GM21367 (cell line): ENCODE measurements around the gene RHOV.

Experiments used
- ATAC-seq: cut with Tn5 transposase; IDR thresholded peaks from one replicate; pipeline ENCODE4 v1.9.1; 2021; ENCODE audit not compliant: unreplicated experiment

RHOV gene

DNA sequence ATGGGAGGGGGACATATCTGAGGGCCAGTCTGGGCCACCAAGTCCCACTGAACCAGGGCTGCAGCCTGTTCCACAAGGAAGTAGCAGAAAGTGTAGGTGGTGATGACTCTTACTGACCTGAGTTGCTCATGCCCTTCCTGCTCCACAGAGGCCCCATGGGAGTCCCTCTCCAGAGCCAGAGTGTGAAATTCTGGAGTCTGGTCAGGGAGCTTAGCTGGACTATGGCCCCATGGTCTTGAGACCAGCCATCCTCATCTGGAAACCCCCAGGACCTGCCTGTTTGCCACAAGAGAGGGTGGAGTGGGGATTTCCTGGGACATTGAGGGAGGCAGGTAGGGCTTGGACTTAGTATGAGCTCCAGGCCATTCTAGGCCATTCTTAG is 27.2 kb downstream of the RHOV start:
- ATAC-seq = no peak

DNA sequence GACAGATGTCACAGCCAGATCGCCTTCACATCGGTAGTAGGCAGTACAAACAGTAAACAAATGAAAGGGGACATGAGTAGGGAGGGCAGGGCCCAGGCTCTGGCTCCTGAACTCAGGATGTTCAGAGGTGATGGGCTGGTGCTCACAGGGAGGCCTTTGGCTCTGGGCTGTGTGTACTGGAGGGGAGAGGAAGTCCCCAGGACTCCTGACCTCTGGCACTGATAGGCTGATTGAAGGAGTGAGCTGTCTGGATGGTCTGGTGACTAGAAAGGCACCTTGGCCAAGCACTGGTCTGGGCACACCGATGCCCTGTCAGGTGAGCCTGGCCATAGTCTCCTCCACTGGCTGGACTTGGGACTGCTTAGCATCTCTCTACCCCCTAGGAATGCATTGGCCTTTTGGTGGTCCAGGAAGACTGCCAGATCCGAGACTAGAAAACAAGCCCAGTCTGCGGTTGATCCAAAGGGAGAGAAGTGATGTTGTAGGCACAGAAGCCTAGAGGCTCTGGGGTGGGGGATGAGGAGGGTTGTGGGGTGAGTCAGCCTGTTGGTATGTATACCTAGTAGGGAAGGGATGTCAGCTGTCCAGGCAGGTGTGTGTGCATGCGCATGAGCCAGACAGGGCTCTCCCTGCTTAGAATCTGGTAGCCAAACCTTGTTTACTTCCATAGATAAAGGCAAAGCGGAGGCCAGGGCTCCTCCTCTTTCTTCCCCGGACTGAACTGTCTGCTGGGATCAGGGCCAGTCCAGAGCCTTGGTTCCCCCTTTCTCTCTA is 28.3 kb downstream of the RHOV start:
- no peak for ATAC-seq

DNA sequence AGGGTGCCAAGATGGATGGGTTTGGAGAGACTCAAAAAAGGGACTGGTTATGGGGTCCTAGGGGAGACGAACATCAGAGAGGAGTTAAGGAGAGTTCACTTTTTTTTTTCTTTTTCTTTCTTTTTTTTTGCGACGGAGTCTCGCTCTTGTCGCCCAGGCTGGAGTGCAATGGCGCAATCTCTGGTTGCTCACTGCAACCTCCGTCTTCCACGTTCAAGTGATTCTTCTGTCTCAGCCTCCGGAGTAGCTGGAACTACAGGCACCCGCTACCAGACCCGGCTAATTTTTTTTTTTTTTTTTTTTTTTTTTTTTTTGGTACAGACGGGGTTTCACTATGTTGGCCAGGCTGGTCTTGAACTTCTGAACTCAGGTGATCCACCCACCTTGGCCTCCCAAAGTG is 29.0 kb downstream of the RHOV start:
- ATAC-seq = no peak

DNA sequence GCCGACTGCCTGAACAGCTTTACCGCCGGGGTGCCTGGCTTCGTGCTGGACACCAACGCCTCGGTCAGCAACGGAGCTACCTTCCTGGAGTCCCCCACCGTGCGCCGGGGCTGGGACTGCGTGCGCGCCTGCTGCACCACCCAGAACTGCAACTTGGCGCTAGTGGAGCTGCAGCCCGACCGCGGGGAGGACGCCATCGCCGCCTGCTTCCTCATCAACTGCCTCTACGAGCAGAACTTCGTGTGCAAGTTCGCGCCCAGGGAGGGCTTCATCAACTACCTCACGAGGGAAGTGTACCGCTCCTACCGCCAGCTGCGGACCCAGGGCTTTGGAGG is 29.4 kb downstream of the RHOV start:
- ATAC-seq = no peak

DNA sequence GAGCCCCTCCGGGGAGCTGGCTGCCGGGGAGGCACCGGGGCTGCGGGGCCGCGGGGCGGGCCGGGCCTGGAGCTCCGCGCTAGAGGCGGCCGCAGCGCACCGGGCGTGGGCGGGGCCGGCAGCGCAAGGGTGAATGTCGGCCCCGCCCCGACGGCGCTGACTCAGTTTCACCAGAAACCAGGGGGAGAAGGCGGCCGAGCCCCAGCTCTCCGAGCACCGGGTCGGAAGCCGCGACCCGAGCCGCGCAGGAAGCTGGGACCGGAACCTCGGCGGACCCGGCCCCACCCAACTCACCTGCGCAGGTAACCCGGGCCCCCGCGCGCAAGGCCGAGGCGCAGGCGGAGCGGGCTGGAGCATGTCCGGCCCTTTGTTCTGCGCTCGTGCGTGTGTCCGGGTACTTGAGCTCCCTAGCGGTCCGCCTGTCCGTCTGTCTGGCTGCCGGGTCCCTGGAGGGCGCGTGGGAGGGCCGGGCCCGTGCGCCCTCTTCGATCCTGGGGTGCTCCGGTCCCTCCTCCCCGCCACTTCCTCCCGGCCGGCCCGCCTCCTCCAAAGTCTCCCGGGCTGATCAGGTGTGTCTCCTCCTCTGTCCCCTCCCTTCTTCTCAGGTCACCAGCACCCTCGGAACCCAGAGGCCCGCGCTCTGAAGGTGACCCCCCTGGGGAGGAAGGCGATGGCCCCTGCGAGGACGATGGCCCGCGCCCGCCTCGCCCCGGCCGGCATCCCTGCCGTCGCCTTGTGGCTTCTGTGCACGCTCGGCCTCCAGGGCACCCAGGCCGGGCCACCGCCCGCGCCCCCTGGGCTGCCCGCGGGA is 29.9 kb downstream of the RHOV start, which contains the start of gene SPINT1:
SPINT1 (plus strand) TSS at position 164 of the 811 bp plus-strand sequence; CDS start at position 671, 507 bp downstream.
- ATAC-seq = no peak

DNA sequence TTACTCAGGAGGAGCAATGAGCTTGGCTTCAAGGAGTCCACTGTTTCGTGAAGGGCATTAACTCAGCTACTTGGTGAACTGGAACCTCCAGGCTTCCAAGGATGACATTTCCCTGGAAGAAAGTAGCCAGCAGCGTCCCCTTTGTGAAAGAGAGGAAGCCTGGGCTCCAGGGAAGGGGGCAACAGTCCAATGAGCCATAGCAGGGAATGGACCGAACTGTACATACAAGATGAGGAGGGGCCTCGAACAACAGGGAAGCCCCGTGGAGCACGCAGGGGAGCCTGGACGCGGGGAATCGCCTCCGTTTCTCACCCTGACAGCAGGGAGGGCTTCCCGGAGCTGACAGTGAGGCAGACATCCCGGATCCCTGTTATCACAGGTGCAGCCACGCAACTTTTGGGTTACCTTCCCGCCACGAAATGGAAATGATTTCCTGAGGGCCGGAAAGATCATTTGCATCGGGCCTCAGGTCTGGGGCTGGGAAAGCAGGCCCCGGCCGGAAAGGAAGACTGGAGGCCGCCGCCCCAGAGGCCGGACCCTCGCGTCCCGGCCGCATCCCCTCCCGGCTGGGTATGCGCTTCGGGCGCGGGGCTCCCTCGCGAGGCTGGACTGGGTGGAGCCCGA is 30.7 kb downstream of the RHOV start:
- no peak for ATAC-seq

DNA sequence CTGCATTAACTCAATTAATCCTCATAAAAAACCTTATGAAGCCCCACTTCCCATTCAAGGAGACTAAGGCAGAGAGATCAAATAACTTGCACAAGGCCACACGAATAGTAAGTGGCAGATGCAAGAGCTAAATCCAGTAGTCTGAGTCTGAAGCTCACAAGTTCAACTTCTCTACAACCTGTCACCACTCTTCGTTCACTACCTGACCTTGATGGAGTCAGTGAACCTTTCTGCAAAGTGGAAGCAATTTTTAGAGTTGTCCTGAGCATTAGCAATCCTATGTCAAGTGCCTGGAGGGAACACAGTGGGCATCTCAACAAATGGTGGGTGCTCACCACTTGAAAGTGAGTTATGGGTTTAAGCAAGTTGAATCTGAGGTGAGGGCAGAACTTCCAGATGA is 32.3 kb downstream of the RHOV start:
- no peak for ATAC-seq

DNA sequence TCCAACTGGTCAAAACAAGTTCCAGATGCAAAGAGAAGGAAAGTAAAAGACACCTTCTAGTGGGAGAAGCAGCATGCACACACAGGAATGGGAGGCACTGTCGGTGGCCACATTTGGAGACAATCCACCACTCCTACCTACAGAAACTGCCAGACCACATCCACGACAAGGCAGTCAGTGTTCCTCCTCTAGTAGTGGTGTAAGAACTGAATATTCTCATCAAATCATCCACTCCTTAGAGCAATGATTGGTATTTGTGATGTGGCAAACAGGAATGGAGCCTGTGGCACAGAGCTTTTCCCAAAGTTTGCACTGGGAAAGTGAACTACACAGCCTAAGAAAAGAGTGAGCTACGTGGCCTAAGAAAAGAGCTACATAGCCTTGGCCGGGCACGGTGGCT is 35.3 kb downstream of the RHOV start:
- ATAC-seq = no peak

DNA sequence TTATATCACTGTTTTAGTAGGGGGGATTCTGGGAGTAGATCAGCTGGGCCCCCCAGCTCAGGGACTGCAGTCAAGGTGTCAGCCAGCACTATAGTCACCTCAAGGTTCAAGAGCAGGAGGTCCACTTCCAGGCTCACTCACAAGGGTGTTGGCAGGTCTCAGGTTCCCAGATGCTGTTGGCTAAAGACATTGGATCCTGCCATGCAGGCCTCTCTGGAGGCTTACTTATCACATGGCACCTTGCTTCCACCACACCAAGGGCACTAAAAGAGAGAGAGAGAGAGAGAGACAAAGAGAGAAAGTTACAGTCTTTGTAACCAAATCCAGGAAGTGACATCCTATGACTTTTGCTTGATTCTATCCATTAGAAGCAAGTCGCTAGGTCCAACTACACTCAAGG is 38.0 kb downstream of the RHOV start:
- no peak for ATAC-seq

DNA sequence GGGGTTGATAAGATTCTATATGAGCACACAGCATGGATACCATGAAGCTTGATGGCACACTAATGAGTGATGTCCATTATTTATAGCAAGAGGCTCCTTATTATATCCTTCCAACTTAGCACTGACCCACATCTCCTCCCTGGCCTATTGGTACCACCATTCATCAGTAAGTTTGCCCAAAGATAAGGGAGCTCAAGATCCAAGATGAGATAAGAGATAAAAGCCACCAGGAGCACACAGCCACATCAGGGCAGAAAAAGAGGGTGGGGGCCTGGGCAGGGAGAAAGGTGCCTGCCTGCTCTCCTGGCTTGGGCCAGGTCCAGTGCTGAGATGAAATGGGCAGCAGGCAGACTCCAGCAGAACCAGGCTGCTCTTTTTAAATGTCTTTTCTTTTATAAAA is 41.1 kb downstream of the RHOV start:
- ATAC-seq = no peak

DNA sequence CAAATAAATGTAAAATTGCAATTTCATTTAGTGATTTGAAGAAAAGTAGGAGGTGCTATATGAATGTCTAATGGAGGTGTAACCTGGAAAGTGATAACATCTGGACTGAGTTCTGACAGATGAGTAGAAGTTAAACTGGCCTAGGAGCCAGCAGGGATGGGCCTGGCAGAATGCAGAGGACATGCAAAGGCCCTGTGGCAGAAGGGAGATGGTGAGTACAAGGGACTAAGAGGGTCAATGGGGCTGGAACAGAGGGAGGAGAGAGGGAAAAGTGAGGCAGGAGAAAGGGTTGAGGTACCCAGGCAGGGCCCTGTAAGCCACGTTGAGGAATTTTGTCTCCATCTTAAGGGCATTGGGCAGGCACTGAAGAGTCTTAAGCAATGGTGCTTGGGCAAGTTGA is 42.2 kb downstream of the RHOV start:
- ATAC-seq = no peak

DNA sequence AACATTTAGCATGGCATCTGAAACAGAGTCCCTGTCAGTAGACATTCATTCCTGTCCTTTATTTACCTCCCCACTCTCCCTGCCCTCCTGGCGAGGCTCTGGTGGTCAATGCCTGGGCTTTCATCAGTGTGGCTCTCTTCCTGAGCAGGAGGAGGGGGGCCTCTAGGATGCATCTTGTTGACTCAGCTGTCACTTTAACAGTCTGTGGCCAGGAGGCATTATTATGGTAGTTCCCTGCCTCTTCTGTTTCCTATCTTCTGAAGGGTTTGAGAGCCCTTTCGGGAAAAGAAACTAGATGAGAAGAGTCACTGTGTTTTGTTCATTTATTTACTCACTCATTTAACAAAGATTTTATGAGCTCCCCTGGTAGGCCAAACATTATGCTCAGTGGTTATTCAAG is 43.1 kb downstream of the RHOV start:
- no peak for ATAC-seq

DNA sequence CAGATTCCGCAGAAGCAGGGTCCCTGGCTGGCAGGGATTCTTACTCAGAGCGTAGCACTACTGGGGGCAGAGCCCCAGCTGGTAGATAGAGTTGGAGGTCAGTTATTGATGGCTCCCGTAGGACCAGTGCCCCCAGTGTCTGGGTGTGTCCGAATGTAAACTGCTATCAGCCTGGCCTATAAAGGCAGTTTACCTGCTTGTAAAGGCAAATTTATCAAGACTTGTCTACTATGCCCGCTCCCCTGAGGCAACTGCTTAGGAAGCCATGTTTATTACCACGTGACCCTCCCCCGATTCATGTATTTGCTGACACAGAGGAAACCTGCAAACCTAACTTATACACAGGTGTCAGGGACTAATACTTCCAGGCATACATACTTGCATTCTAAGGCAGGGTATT is 44.9 kb downstream of the RHOV start:
- ATAC-seq = no peak

DNA sequence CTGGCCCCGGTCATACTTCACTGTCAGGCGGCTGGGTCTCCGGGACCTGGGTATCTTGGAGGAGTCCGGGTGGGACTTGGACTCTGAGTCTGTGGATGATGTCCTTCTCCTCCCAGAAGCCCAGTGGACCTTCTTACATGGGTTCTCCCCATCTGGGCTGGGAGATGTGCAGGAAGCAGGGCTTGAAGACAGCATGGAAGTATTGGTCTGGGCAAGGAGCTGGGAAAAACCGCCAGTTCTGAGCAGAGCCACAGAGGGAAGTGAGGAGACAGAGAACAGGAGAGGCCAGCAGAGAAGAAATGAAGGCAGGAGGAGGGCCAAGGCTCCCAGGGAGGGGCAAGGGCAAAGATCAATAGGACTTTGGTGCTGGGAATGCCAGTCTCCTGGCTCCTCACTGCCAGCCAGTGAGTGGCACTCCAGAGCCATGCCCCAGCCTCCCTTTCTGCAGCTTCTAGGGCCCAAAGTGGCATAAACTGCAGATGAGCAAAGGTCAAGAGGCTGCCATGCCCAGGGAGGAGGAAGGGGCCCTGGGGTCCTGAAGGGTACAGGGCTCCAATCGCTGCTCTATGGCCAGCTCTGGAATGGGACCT is 45.5 kb downstream of the RHOV start, which contains the start of gene PPP1R14D:
PPP1R14D (minus strand) TSS at position 262 of the 590 bp plus-strand sequence; CDS start at position 195, 67 bp downstream.
- no peak for ATAC-seq

DNA sequence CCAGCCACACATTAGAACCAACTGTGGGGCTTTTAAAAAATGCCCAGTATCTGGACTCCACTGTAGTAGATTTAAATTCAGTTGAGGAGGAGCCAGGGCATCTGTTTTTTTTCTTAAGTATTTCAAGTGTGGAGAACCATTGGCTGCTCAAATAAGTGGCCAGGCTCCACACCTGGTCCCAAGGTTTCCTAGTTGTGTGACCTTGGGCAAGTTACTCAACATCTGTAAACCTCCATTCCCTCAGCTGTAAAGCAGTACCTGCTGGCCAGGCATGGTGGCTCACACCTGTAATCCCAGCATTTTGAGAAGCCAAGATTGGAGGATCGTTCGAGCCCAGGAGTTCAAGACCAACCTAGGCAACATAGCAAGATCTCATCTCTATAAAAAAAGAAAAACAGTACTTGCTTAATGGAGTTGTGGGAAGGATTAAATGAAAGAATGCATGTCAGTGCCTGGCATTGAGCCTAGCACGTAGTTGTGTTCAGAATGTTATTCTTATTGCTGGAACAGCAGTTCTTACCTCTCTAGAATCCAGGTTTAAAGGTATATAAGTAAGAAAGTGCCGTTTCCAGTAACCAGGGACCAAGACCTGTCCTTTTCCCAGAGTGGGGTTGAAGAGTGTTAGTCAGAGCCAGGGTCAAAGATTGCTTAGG is 47.5 kb downstream of the RHOV start:
- ATAC-seq = no peak

DNA sequence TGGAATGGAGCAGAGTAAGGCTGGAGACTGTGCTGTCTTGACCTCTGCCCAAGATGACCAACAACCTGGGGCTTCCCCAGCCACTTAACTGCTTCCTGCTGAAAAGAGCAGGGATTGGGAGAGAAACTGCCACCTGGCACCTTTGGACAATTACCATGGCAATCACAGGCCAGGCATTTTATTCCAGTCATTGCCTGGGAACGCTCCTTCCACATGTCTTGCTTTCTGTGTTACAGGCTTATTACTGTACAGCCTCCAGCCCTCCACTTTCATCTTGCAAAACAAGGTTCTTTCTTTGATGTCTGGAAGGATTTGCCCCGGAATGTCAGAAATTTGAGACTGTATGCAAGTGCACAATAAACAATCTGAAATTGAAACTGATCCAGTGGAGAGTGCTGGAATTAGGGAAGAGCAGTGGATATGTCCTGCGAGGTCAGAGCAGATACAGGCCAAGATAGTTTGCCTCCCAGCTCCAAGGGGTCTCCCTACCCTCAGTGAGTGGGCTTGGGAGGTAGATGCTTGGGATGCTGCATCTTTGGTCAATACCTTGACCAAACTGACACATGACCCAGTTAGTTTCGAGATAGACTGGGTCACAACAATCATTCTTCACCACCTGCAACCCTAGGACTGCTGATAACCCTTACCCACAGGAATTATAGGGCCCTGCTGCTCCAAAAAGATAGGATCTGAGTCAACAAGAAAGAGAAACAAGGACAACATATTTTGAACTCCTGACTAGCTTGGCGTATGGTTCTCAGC is 48.2 kb downstream of the RHOV start:
- no peak for ATAC-seq

DNA sequence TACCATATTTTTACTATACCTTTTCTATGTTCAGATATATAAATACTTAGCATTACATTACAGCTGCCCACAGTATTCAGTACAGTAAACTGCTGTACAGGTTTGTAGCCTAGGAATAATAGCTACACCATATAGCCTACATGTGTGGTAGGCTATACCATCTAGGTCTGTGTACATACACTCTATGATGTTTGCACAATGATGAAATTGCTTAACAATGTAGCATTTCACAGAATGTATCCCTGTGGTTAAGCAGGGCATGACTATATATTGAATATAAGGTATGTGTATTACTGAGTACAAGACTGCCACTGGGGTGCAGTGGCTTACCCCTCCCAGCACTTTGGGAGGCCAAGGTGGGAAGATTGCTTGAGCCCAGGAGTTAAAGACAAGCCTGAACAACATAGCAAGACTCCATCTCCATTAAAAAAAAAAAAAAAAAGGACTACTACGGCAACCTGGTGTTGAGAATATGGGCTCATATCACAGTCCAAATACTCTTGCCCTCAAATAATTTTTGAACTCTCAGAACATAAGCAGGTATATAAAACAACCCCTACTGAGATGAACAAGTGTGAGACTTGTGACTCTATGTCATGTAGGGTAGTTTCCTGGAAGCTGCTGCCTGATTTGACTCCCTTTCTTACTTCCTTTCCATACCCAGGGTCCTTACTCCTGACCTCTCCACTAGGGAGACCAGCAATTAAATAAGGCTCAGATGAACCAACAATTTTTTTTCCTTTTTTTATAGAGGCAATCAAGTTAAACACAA is 50.3 kb downstream of the RHOV start:
- ATAC-seq = no peak
